ENCODE measurements around the gene MRPL16.

GRCh38 chr11:59814021-59814420 is 3.4 kb upstream of the MRPL16 start:
- TF ChIP-seq CTCF (IDR thresholded peaks at IDR 0.05) (no peak), EP300 (IDR thresholded peaks at IDR 0.05) (no peak)
